Measurements from ENCODE around the gene FAM98B. TPM values are rescaled to one million over a fixed set of nuclear protein-coding genes. Genes with fewer than 3 reads are reported as not detected.
"Not testable (repeated sequence)": the region's sequence is repeated elsewhere in the genome, so short reads cannot be mapped to it uniquely, and the experiment has no call there.

Gene FAM98B
- polyA plus RNA-seq, 2 of the 4 experiments (the other 2 are of a cell fraction), result 16.5 to 18.8 TPM

DNA sequence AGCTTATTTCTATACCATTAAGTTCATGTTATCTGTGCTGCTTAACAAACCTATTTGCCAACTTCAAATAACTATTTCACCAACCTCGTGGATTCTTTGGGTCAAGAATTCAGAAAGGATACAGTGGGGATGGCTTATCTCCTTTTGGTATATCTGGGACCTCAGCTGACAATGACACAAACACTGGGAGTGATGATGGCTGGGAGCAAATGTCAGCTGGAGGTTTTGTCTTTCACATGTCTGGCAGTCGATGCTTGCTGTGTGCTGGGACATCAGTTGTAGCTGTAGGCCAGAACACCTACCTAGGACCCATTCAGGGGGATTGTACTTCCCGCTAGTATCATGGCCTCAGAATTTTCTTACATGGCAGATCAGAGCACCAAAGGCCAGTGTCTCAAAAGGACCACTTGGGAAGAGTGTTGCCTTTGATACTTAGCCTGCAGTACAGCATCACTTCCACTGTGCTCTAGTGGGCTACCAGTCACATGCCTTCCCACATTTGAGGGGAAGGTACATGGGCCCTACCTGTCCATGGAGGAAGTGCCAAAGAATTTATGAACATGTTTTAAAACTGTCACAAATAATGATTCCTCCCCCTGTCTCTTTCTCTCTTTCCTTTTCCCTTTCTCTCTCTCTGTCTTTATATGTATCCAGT is 23.7 kb upstream of the FAM98B start:
- WGBS (ENCODE audit: missing lambda C conversion rate), result 26% methylated on average over 3 of the region's 3 CpGs
- no peak for TF ChIP-seq TFCP2L1 (CRISPR knock-in tag; IDR thresholded peaks at IDR 0.05)
- no peak for TF ChIP-seq BHLHE40 (IDR thresholded peaks at IDR 0.05; ENCODE audit: low read depth, low read length)
- TF ChIP-seq HOXB13 (CRISPR knock-in tag; IDR thresholded peaks at IDR 0.05; ENCODE audit: low read depth), result no peak
- H3K9me3 ChIP-seq, result no peaks in the 10 kb centered on the region
- H3K4me1 ChIP-seq, result no peaks in the 10 kb centered on the region
- DNase-seq (ENCODE audit: low read depth in 1 of 2, low spot score in 1 of 2) (no peak), ATAC-seq (no peak), FAIRE-seq (no peak)
- CTCF ChIA-PET, result interaction anchor here (3.5 kb wide), 1 partner anchor 10 kb away, joined by 16 read pairs; no protein-coding TSS in a partner anchor
- no peak overlapping the region for H3K4me2 ChIP-seq
- no peak overlapping the region for H3K27ac ChIP-seq
- POLR2A ChIA-PET, result no interaction called here
- H3K4me3 ChIP-seq, result no peak overlapping the region

DNA sequence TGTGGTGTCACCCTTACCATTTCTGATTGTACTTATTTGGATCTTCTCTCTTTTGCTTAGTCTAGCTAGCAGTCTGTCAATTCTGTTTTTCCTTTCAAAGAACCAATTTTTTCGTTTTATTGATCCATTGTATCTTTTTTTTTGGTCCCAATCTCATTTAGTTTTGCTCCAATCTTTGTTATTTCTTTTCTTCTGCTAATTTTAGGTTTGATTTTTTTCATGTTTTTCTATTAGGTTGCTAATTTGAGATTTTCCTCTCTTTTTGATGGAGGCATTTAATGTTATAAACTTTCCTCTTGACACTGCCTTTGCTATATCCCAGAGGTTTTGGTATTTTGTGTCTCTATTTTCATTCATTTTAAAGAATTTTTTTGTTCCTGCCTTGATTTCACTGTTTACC is 16.9 kb upstream of the FAM98B start:
- no peak for TF ChIP-seq POLR2A (IDR thresholded peaks at IDR 0.05; ENCODE audit: low read length)
- TF ChIP-seq, protein P1, sequence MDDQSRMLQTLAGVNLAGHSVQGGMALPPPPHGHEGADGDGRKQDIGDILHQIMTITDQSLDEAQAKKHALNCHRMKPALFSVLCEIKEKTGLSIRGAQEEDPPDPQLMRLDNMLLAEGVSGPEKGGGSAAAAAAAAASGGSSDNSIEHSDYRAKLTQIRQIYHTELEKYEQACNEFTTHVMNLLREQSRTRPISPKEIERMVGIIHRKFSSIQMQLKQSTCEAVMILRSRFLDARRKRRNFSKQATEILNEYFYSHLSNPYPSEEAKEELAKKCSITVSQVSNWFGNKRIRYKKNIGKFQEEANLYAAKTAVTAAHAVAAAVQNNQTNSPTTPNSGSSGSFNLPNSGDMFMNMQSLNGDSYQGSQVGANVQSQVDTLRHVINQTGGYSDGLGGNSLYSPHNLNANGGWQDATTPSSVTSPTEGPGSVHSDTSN (IDR thresholded peaks at IDR 0.05), result no peak
- TF ChIP-seq CHD4 (IDR thresholded peaks at IDR 0.05; ENCODE audit: borderline replicate concordance), result no peak
- no peak for TF ChIP-seq FOSB (CRISPR knock-in tag; IDR thresholded peaks at IDR 0.05)
- no peak for TF ChIP-seq RAD21 (conservative IDR thresholded peaks at IDR 0.05 in 1 of 2, IDR thresholded peaks at IDR 0.05 in 1 of 2)
- TF ChIP-seq, protein P2, sequence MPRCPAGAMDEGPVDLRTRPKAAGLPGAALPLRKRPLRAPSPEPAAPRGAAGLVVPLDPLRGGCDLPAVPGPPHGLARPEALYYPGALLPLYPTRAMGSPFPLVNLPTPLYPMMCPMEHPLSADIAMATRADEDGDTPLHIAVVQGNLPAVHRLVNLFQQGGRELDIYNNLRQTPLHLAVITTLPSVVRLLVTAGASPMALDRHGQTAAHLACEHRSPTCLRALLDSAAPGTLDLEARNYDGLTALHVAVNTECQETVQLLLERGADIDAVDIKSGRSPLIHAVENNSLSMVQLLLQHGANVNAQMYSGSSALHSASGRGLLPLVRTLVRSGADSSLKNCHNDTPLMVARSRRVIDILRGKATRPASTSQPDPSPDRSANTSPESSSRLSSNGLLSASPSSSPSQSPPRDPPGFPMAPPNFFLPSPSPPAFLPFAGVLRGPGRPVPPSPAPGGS (IDR thresholded peaks at IDR 0.05), result no peak
- TF ChIP-seq EHMT2 (IDR thresholded peaks at IDR 0.05; ENCODE audit: low read depth), result no peak
- TF ChIP-seq MYC (IDR thresholded peaks at IDR 0.05; ENCODE audit: borderline replicate concordance, low read length), result no peak
- no peak for TF ChIP-seq ZSCAN20 (CRISPR knock-in tag; IDR thresholded peaks at IDR 0.05)
- TF ChIP-seq, protein P3, sequence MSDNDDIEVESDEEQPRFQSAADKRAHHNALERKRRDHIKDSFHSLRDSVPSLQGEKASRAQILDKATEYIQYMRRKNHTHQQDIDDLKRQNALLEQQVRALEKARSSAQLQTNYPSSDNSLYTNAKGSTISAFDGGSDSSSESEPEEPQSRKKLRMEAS (IDR thresholded peaks at IDR 0.05), result no peak
- no peak for TF ChIP-seq HEYL (CRISPR knock-in tag; IDR thresholded peaks at IDR 0.05)
- no peak for TF ChIP-seq MAZ (IDR thresholded peaks at IDR 0.05; ENCODE audit: borderline replicate concordance, low read depth, low read length)
- TF ChIP-seq CHD2 (IDR thresholded peaks at IDR 0.05; ENCODE audit: low read length, partially characterized antibody), result no peak
- no peak for TF ChIP-seq ZNF302 (CRISPR knock-in tag; IDR thresholded peaks at IDR 0.05)
- no peak for TF ChIP-seq NFE2L2 (conservative IDR thresholded peaks at IDR 0.05; ENCODE audit: low read length)
- TF ChIP-seq HOXB5 (CRISPR knock-in tag; IDR thresholded peaks at IDR 0.05), result no peak
- TF ChIP-seq HDAC2 (IDR thresholded peaks at IDR 0.05), result no peak
- TF ChIP-seq FOXS1 (CRISPR knock-in tag; IDR thresholded peaks at IDR 0.05), result no peak
- TF ChIP-seq, protein P4, sequence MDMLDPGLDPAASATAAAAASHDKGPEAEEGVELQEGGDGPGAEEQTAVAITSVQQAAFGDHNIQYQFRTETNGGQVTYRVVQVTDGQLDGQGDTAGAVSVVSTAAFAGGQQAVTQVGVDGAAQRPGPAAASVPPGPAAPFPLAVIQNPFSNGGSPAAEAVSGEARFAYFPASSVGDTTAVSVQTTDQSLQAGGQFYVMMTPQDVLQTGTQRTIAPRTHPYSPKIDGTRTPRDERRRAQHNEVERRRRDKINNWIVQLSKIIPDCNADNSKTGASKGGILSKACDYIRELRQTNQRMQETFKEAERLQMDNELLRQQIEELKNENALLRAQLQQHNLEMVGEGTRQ (IDR thresholded peaks at IDR 0.05), result no peak
- TF ChIP-seq RFX5 (IDR thresholded peaks at IDR 0.05), result no peak
- no peak for ATAC-seq
- H3K4me1 ChIP-seq, result no peaks in the 10 kb centered on the region
- H3K9me3 ChIP-seq, result peaks cover 6% of the 10 kb centered on the region; the same call in 1 of the 3 replicates
- no peak overlapping the region for H3K27ac ChIP-seq
- ChIA-PET POLR2A (no interaction called here), CTCF (no interaction called here)
- 0% methylated on average over 1 of the region's 1 CpG for WGBS (ENCODE audit: missing lambda C conversion rate)
- no peak for FAIRE-seq
- no peak for DNase-seq (ENCODE audit: low read depth in 1 of 2, low spot score in 1 of 2)
- no peak overlapping the region for H3K4me2 ChIP-seq
- no peak overlapping the region for H3K4me3 ChIP-seq

DNA sequence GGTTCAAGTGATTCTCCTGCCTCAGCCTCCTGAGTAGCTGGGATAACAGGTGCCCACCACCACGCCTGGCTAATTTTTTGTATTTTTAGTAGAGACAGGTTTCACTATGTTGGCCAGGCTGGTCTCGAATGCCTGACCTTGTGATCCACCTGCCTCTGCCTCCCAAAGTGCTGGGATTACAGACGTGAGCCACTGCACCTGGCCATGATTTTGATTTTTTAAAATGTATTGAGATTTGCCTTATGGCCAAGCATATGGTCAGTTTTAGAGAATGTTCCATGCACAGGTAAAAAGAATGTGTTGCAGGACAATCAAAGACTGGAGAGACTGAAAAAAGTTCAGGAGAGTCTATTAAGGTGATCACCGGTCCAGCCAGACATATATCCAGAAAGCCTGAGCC is 16.3 kb upstream of the FAM98B start:
- H3K27ac ChIP-seq; FAIRE-seq; CTCF ChIA-PET; H3K9me3 ChIP-seq; ATAC-seq; DNase-seq (ENCODE audit: low read depth in 1 of 2, low spot score in 1 of 2); H3K4me1 ChIP-seq; H3K4me2 ChIP-seq; H3K4me3 ChIP-seq; POLR2A ChIA-PET: not testable (repeated sequence)
- 9% methylated on average over 4 of the region's 4 CpGs for WGBS (ENCODE audit: missing lambda C conversion rate)
